H9 (cell line): ENCODE measurements around the gene PTPRN2. TPM values are rescaled to one million over a fixed set of nuclear protein-coding genes. Genes with fewer than 3 reads are reported as not detected.

ENCODE experiments used
- DNase-seq: peaks from one replicate; pipeline ENCODE4 v3.0.0-alpha.2; 2017
- H2AFZ ChIP-seq: one replicate; pipeline ENCODE4 v1.6.1; 2013; ENCODE audit warnings: mild to moderate bottlenecking, low read length, control low read depth, moderate library complexity
- H2AK5ac ChIP-seq: 2 replicates; pipeline ENCODE4 v1.6.1; 2013; ENCODE audit warnings: low read length, control low read depth, mixed read lengths; ENCODE audit not compliant: insufficient read length
- H2BK120ac ChIP-seq: one replicate; pipeline ENCODE4 v1.6.1; 2013; ENCODE audit warnings: low read depth, mild to moderate bottlenecking, low read length, control low read depth, inconsistent platforms; ENCODE audit not compliant: poor library complexity, severe bottlenecking
- H2BK12ac ChIP-seq: 2 replicates; pipeline ENCODE4 v1.6.1; 2013; ENCODE audit warnings: low read length, control low read depth, mixed read lengths, low read depth; ENCODE audit not compliant: insufficient read length
- H2BK15ac ChIP-seq: 2 replicates; pipeline ENCODE4 v1.6.1; 2013; ENCODE audit warnings: low read depth, low read length, control low read depth
- H2BK20ac ChIP-seq: one replicate; pipeline ENCODE4 v1.6.1; 2013; ENCODE audit warnings: low read depth, mild to moderate bottlenecking, low read length, control low read depth, inconsistent platforms; ENCODE audit not compliant: poor library complexity, severe bottlenecking
- H2BK5ac ChIP-seq: 2 replicates; pipeline ENCODE4 v1.6.1; 2013; ENCODE audit warnings: low read length, control low read depth, mixed read lengths; ENCODE audit not compliant: insufficient read length
- H3K14ac ChIP-seq: 2 replicates; pipeline ENCODE4 v1.6.1; 2013; ENCODE audit warnings: low read length, control low read depth; ENCODE audit not compliant: insufficient read depth
- H3K18ac ChIP-seq: 2 replicates; pipeline ENCODE4 v1.6.1; 2013; ENCODE audit warnings: low read depth, mild to moderate bottlenecking, mixed read lengths, low read length, control low read depth; ENCODE audit not compliant: insufficient read length
- H3K23ac ChIP-seq: 2 replicates; pipeline ENCODE4 v1.6.1; 2013; ENCODE audit warnings: low read length, control low read depth, mixed read lengths, low read depth; ENCODE audit not compliant: insufficient read length
- H3K23me2 ChIP-seq: 2 replicates; pipeline ENCODE4 v1.6.1; 2013; ENCODE audit warnings: low read depth, mild to moderate bottlenecking, mixed read lengths, low read length, control low read depth; ENCODE audit not compliant: insufficient read length, poor library complexity, severe bottlenecking
- H3K27ac ChIP-seq: 2 replicates; pipeline ENCODE4 v1.5.1; 2013; ENCODE audit warnings: low read length, control low read depth, mixed read lengths, low read depth; ENCODE audit not compliant: insufficient read length
- H3K27me3 ChIP-seq: 2 replicates; pipeline ENCODE4 v1.6.1; 2013; ENCODE audit warnings: low read length, control low read depth, inconsistent platforms; ENCODE audit not compliant: insufficient read depth
- H3K4ac ChIP-seq: 2 replicates; pipeline ENCODE4 v1.6.1; 2013; ENCODE audit warnings: low read depth, mild to moderate bottlenecking, control low read depth, inconsistent platforms, low read length, moderate library complexity
- H3K4me1 ChIP-seq: 2 replicates; pipeline ENCODE4 v1.6.1; 2013; ENCODE audit warnings: low read length, control low read depth, inconsistent platforms; ENCODE audit not compliant: insufficient read depth
- H3K4me2 ChIP-seq: 2 replicates; pipeline ENCODE4 v1.6.1; 2013; ENCODE audit warnings: low read length, control low read depth, mixed read lengths; ENCODE audit not compliant: insufficient read length, insufficient read depth
- H3K56ac ChIP-seq: 2 replicates; pipeline ENCODE4 v1.6.1; 2013; ENCODE audit warnings: low read depth, mild to moderate bottlenecking, mixed read lengths, low read length, control low read depth; ENCODE audit not compliant: insufficient read length
- H3K79me1 ChIP-seq: 2 replicates; pipeline ENCODE4 v1.6.1; 2013; ENCODE audit warnings: low read depth, mild to moderate bottlenecking, moderate library complexity, low read length, control low read depth, inconsistent platforms; ENCODE audit not compliant: insufficient read depth, poor library complexity, severe bottlenecking
- H3K79me2 ChIP-seq: 2 replicates; pipeline ENCODE4 v1.6.1; 2013; ENCODE audit warnings: low read length, control low read depth, inconsistent platforms; ENCODE audit not compliant: insufficient read depth
- H3K9ac ChIP-seq: 2 replicates; pipeline ENCODE4 v1.6.1; 2013; ENCODE audit warnings: low read length, control low read depth, mixed read lengths; ENCODE audit not compliant: insufficient read length; ENCODE audit errors: extremely low read depth
- H3K9me3 ChIP-seq: one replicate; pipeline ENCODE4 v1.6.1; 2013; ENCODE audit warnings: low read depth, low read length, inconsistent platforms; ENCODE audit not compliant: control insufficient read depth
- H3T11ph ChIP-seq: one replicate; pipeline ENCODE4 v1.6.1; 2013; ENCODE audit warnings: mild to moderate bottlenecking, low read length, control low read depth, inconsistent platforms
- H4K20me1 ChIP-seq: one replicate; pipeline ENCODE4 v1.6.1; 2013; ENCODE audit not compliant: control insufficient read depth, insufficient read length, insufficient read depth
- H4K5ac ChIP-seq: 2 replicates; pipeline ENCODE4 v1.6.1; 2013; ENCODE audit warnings: low read depth, mild to moderate bottlenecking, mixed read lengths, low read length, control low read depth; ENCODE audit not compliant: insufficient read length
- H4K8ac ChIP-seq: replicated peaks from 2 replicates; pipeline ENCODE4 v1.6.1; 2013; ENCODE audit warnings: low read length, control low read depth, mixed read lengths, low read depth; ENCODE audit not compliant: insufficient read length
- H4K91ac ChIP-seq: 2 replicates; pipeline ENCODE4 v1.6.1; 2013; ENCODE audit warnings: low read depth, mild to moderate bottlenecking, moderate library complexity, mixed read lengths, low read length, control low read depth; ENCODE audit not compliant: insufficient read length
- H3K27ac Mint-ChIP-seq, 3 experiments: 2 replicates in 2 of 3; 3 replicates in 1 of 3; pipeline ENCODE4 v1.8.0; 2020 to 2021; ENCODE audit warnings: mixed read lengths in 3 of 3, mild to moderate bottlenecking in 1 of 3, moderate library complexity in 1 of 3
- H3K27me3 Mint-ChIP-seq: 2 replicates; pipeline ENCODE4 v1.8.0; 2021; ENCODE audit warnings: low read depth, mild to moderate bottlenecking, moderate library complexity, mixed read lengths
- H3K36me3 Mint-ChIP-seq, 3 experiments: 2 replicates in 2 of 3; 3 replicates in 1 of 3; pipeline ENCODE4 v1.8.0; 2020 to 2021; ENCODE audit warnings: low read depth in 3 of 3, mixed read lengths in 3 of 3; ENCODE audit not compliant: insufficient read depth in 1 of 3
- H3K4me1 Mint-ChIP-seq, 2 experiments: 2 replicates each; pipeline ENCODE4 v1.8.0; 2020; ENCODE audit warnings: mixed read lengths in 2 of 2
- H3K4me3 Mint-ChIP-seq, 2 experiments: 2 replicates in 1 of 2; 3 replicates in 1 of 2; pipeline ENCODE4 v1.8.0; 2020 to 2021; ENCODE audit warnings: mild to moderate bottlenecking in 2 of 2, mixed read lengths in 2 of 2, moderate library complexity in 1 of 2
- H3K9me3 Mint-ChIP-seq, 2 experiments: 2 replicates in 1 of 2; 3 replicates in 1 of 2; pipeline ENCODE4 v1.8.0; 2020; ENCODE audit warnings: mild to moderate bottlenecking in 2 of 2, mixed read lengths in 2 of 2, moderate library complexity in 1 of 2
- CTCF ChIP-seq: fragments of 200-600 bp; sonication (generic); conservative IDR thresholded peaks from 3 replicates; pipeline ENCODE4 v1.8.0; 2021; ENCODE audit warnings: antibody characterized with exemption, mild to moderate bottlenecking
- WGBS: extraction: QIAGEN DNeasy Blood & Tissue Kit; methylation state at CpG from one replicate; pipeline ENCODE4 v1.1.7; 2013; ENCODE audit warnings: missing lambda C conversion rate, low lambda C conversion rate, mixed read lengths; ENCODE audit not compliant: insufficient read length; ENCODE audit errors: extremely low coverage; 5-methylcytosine and 5-hydroxymethylcytosine counted together
- total RNA-seq: library from RNA; stranded (reverse); gene quantifications from 2 replicates; pipeline ENCODE4 v1.2.1, GENCODE V29; 2021

The PTPRN2 gene
- total RNA-seq, 1 experiment from 2014 or later = 5.2 TPM

DNA sequence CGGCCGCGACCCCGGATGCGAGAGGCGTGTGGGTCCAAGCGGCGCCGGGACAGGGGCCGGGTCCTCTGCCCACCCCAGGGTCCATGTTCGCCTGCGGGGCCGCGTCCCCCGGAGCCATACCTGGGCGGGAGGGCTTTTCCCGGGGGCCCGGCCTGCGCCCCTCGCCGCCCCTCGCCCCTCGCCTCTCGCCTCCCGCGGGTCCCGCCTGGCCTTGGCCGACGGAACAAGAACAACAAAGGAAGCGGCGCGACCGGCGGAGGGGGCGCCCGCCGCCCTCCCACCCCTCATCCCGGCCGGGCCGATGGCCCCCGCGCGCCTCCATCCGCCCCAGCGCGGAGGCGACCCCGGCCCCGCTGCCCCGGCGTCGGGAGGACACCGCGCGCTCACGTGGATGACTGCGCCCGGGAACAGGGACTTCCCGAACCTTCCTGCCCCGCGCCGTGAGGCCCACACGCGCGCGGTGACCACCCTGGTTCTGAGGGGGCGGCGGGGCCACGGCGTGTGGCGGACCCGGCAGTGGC is 902.7 kb downstream of the PTPRN2 start:
- Histone ChIP-seq H3K9ac (no peak overlapping the region), H2BK20ac (no peak overlapping the region), H2BK120ac (no peak overlapping the region), H3K23me2 (peaks cover 19% of the 10 kb centered on the region), H3K4me2 (no peak overlapping the region), H3K4ac (no peak overlapping the region), H3K14ac (no peak overlapping the region), H3K79me2 (no peaks in the 10 kb centered on the region), H2AFZ (no peak overlapping the region), H2BK5ac (no peak overlapping the region), H4K8ac (no peak overlapping the region), H2BK12ac (no peak overlapping the region), H3K9me3 (no peaks in the 10 kb centered on the region), H3K18ac (no peak overlapping the region), H3K79me1 (no peaks in the 10 kb centered on the region), H3K56ac (no peak overlapping the region), H4K91ac (no peak overlapping the region), H3K27ac (no peak overlapping the region), H2AK5ac (no peak overlapping the region), H2BK15ac (no peak overlapping the region), H3T11ph (no peak overlapping the region), H3K23ac (no peak overlapping the region), H3K27me3 (peaks cover 84% of the 10 kb centered on the region), H4K5ac (no peak overlapping the region), H4K20me1 (no peaks in the 10 kb centered on the region), H3K4me1 (no peaks in the 10 kb centered on the region)
- H3K27me3 Mint-ChIP-seq = peaks cover 96% of the 10 kb centered on the region
- no peak overlapping the region for H3K4me3 Mint-ChIP-seq
- DNase-seq = no peak
- no CpG with 5 or more reads among the region's 72 CpGs for WGBS
- no peaks in the 10 kb centered on the region for H3K9me3 Mint-ChIP-seq
- TF ChIP-seq CTCF = no peak
- H3K36me3 Mint-ChIP-seq = no peaks in the 10 kb centered on the region; a peak in 2 of 7 replicates
- H3K27ac Mint-ChIP-seq = no peak overlapping the region
- peaks cover 11 to 53% of the 10 kb centered on the region in 2 experiments for H3K4me1 Mint-ChIP-seq
